Measurements from ENCODE around the gene LCT.
"Not testable (repeated sequence)": the region's sequence is repeated elsewhere in the genome, so short reads cannot be mapped to it uniquely, and the experiment has no call there.

Gene LCT

GRCh38 chr2:135831180-135831812 lies 5.7 kb downstream of the LCT start:
- DNase-seq, result no peak

GRCh38 chr2:135829378-135830135 lies 7.4 kb downstream of the LCT start:
- no peak for DNase-seq

DNA sequence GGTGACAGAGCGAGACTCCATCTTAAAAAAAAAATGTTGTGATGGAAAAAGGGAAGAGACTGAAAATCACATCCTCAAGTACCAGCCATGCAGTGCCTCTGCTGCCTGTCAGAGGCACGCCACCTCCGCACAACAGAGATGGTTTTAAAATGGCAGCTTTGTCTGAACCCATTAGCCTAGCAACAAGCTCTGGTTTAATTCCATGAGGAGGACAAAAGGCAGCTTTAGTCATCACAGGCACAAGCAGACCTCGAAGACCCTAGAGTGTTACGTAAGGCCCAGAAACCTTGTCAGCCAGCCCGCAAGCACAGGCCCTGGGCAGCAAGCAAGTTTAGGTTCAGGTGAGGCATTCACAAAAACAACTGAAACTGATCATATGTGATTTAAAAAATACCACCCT lies 10.4 kb downstream of the LCT start:
- no peak for DNase-seq

- DNase-seq, result peak; percentile 24
These were observed 11.3 kb downstream of the LCT start for GRCh38 chr2:135825550-135826176.

DNA sequence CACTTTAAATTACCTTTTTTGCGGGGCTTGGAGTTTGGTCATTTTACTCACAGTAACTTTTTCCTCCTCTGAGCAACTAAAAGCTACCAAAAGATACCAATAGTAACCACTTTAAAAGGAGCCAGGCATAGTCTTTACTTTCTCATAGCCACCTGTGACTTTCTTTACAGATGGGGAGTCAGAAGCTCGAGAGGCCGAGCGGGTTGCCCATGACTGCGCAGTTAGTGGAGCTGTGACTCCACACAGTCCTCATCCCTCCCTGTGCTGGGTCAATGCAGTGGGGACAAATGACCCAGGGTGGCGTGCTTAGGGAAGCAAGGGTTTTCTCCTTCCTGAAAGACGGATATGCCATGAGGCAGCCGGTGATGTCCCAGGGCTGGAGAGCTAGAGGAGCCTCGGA lies 11.9 kb downstream of the LCT start:
- no peak for DNase-seq

DNA sequence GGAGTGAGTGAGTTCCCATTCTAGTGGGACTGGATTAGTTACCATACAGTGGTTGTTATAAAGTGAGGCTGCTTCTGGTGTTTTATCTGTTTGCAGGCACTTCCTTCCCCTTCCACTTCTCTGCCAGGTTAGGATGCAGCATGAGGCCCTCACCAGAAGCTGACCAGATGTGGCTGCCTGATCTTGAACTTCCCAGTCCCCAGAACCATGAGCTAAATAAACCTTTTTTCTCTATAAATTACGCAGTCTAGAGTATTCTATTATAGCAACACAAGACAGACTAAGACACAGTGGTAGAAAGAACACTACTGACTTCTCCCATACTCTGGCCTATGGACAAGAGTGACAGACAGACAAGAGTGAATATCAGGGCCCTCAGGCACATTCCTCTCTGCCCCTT lies 14.1 kb downstream of the LCT start:
- DNase-seq, result no peak

DNA sequence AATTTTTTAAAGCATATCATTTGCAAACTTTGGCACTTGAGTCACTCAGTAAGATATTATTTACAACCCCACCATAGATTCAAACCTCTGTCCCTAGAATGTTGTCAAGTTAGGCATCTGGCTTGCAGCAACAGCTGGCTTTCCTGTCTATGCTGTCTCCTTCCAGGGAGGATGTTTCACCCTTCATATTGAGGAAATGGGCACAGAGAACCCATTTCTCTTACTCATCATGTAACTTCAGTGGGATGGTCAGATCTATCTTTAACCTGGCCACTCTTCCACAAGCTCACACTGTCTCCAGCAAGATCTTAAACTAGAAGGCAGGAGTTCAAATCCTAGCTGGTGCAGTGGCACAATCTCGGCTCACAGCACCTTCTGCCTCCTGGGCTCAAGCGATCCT lies 15.8 kb downstream of the LCT start:
- no peak for DNase-seq

DNA sequence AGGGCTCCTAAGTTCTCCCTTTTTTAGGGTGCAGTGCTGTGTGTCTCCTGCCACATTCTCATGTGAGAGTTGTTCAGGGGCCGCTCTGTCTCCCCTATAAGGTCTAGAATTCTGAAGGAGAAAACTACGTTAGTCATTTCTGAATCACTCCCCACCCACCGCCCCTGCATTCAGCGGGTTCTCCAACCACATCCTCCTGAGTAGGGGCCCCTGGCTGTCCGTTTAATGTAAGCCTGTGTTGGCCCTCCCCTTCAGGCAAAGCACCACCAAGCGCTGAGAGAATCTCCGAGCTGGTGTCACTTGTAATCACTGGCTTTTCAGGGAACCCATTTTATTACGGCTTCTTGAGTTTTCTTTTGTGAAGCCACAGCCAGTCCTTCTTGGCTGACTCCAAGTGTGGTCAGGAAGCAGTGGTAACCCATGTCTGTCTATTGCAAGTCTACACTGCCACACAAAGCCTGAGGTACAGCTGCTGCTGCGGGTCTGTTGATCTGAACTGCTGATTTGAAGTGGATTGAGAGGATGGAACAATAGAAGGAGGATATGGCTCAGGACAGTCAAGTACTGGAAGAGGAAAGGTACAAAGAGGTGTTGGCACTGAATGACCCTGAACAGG lies 16.9 kb downstream of the LCT start:
- DNase-seq, result peak; percentile 36

DNA sequence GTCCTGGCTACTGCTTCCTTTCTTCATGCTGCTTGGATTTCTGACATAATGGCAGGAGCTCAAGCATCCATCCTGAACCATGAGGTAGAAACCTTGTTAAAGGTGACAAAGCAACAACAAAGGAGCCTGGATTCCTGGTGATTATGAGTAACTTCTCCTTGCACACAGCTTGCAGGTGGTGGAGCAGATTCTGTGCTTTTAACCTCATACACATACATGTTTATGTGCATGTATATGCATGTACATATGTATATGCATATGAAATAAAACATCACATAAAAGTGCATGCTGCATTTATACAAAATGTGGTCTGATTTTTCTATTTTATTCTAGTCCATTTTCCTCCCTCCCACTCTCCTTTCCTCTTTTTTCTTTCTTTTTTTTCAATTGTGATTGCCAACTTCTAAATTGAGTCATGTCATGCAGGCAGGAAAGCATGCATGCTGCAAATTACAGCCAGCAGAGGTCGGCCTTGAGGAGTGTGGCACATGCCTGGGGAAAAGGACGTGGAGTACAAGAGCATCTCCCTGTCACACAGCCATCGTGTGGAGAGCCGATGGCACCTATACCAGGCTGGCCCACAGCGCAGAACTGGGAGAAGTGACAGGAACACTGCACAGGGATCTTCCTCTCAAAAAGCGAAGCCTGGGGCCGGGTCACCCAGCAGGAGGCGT lies 17.9 kb downstream of the LCT start:
- no peak for DNase-seq

DNA sequence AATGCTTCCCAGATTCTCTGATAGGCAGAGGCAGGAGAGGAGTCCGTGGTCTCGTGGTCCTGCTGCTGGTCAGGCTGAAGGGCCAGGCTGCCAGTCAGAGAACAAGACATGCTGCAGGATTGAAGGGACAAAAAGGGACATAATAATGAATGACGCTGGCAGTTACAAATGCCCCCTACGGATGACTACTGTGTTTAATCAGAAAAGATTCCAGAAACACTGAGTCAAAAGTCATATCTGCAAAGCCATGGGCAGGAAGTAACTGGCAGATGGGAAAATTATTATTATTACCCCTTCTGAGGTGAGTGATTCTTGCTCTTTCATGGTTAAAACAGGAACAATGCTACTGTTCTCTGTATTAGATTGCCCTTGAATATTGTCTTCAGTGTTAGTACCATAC lies 19.0 kb downstream of the LCT start:
- no peak for DNase-seq

- DNase-seq, result no peak
These were observed 19.5 kb downstream of the LCT start for GRCh38 chr2:135817466-135817865.

DNA sequence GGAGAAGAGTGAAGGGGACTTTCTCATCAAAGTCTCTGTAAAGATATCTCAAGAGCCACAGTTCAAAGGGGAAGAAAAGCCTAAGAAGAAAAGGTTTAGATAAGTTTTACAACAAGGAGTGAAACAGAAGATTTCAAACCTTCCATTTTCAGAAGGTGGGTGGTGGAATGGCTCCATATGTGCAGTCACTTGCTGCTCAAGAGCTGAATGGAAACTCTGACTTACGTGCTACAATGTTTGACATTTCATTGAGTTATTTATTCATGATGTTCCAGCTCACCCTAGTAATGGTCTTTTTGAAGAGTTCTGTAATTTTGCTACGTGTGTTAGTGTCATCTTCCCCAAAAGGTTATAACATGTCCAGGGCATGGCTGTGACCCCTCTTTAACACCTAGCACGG lies 21.7 kb downstream of the LCT start:
- DNase-seq, result no peak

GRCh38 chr2:135812907-135813511 lies 24.0 kb downstream of the LCT start:
- no peak for DNase-seq

GRCh38 chr2:135807874-135808273 lies 29.1 kb downstream of the LCT start:
- not testable (repeated sequence) for DNase-seq

- no peak for DNase-seq
These were observed 33.7 kb downstream of the LCT start for GRCh38 chr2:135803278-135803677.

- no peak for DNase-seq
These were observed 34.6 kb downstream of the LCT start for GRCh38 chr2:135802350-135802749.

DNA sequence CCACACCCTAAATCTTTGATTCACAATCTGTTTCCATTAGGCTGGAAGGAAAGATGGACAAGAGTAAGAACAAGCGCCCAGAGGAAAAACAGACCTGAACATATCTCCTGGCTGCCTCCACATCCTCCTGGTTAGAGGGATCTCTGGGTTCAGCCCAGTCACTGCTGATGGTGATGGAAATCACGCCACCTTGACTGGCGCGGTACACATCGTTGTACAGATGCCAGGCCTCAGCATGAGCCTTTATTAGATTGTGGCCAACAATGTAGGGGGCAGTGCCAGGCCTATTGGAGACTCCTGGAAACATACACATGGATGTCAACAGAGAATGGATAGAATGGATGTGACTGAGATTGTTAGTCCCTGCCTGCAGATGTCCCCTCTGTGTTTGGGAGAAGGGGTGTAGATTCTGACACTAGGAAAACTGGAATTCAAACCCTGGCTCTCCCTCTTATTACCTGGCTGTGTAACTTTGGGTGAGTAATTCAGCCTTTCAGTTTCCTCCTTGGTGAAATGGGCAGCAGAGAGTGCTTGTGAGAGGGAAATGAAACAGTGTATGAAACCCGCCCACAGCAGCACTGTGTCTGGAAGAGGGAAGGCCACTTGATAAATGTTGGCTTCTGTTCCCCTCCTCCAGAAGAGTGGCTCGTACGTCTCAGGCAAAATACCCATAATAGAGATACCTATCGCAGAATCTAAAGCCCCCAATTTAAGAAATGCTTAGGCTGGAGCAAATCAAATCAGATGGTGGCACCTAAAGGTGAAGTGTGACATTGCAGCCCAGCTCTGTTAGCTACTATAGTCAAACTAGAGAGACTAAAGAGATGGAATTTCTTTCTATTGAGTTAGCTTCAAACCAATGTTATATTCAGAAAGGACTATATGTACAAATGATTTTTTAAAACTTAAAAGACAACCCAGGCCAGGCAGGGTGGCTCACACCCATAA lies 36.2 kb downstream of the LCT start:
- no peak for DNase-seq

DNA sequence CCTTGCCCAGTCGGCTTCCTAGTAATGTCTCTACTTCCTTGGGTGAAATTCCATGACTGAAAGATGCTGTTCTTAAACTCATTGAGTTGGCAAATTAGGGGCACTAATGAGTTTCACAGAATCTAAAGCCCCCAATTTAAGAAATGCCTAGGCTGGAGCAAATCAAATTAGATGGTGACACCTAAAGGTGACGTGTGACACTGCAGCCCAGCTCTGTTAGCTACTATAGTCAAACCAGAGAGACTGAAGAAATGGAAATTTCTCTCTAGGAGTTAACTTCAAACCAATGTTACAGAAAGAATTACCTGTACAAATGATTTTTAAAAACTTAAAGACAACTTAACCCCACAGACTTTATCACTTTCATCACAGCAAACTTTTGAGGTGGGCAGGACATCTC lies 37.2 kb downstream of the LCT start:
- no peak for DNase-seq

GRCh38 chr2:135798762-135799161 lies 38.2 kb downstream of the LCT start:
- DNase-seq, result no peak

DNA sequence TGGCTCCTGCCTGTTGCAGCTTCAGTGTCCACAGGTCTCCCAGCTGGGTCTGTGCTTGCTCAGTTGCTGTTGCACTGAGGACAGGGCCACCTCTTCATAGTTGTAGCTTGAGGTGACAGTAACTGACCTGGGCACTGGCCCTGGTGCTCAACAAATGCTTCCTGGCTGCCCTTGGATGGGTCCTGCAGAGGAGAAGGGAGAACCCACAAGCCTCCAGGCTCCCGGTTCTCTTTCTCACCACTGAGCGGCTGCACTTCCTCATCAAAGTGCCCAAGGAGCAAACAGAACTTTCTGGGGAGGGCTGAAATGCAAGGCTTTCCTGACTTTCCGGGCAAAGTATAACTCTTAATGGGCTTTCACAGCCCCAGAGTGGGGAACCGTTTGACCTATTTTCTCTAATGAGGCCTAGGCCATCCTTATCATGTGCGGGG lies 38.7 kb downstream of the LCT start:
- no peak for DNase-seq

GRCh38 chr2:135797497-135798274 lies 39.3 kb downstream of the LCT start:
- DNase-seq, result peak; percentile 65
